Measurements from ENCODE around the gene RXYLT1. TPM values are rescaled to one million over a fixed set of nuclear protein-coding genes. Genes with fewer than 3 reads are reported as not detected.

The RXYLT1 gene
- total RNA-seq, 2 donors from 2014 or later = 8.9 to 18.5 TPM

DNA sequence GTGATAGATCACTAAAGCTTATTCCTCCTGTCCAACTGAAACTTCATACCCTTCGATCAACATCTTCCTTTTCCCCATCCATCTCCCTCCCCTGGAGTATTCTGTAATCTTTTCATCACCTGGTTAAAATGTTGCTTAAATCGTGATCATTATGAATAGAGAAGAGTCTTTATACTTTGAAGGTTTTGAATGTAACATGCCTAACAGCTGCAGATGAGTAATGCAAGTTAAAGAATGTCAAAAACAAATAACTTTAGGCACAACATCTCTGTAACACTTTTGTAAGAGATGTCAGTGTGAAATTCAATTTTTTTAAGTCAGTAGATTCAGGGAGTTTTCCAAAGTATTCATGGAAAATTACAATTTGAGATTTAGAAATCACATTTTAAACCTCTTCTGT, 25.0 kb downstream of the RXYLT1 start:
- no peaks in the 10 kb centered on the region for H3K4me1 ChIP-seq (ENCODE audit: control insufficient read depth in 1 of 2, low read depth in 2 of 2)
- DNase-seq (ENCODE audit: low spot score) (no peak), ATAC-seq (ENCODE audit: insufficient number of reproducible peaks, low FRiP score, low read depth) (no peak)
- H3K27me3 ChIP-seq (replicated peaks; ENCODE audit: insufficient read depth) = no peaks in the 10 kb centered on the region
- H3K36me3 ChIP-seq = peaks cover 6% of the 10 kb centered on the region
- no peak overlapping the region for H3K27ac ChIP-seq
- no peaks in the 10 kb centered on the region for H3K9me3 ChIP-seq
- no peak overlapping the region for H3K4me3 ChIP-seq
- TF ChIP-seq, protein P1, sequence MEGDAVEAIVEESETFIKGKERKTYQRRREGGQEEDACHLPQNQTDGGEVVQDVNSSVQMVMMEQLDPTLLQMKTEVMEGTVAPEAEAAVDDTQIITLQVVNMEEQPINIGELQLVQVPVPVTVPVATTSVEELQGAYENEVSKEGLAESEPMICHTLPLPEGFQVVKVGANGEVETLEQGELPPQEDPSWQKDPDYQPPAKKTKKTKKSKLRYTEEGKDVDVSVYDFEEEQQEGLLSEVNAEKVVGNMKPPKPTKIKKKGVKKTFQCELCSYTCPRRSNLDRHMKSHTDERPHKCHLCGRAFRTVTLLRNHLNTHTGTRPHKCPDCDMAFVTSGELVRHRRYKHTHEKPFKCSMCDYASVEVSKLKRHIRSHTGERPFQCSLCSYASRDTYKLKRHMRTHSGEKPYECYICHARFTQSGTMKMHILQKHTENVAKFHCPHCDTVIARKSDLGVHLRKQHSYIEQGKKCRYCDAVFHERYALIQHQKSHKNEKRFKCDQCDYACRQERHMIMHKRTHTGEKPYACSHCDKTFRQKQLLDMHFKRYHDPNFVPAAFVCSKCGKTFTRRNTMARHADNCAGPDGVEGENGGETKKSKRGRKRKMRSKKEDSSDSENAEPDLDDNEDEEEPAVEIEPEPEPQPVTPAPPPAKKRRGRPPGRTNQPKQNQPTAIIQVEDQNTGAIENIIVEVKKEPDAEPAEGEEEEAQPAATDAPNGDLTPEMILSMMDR (IDR thresholded peaks at IDR 0.05) = no peak

DNA sequence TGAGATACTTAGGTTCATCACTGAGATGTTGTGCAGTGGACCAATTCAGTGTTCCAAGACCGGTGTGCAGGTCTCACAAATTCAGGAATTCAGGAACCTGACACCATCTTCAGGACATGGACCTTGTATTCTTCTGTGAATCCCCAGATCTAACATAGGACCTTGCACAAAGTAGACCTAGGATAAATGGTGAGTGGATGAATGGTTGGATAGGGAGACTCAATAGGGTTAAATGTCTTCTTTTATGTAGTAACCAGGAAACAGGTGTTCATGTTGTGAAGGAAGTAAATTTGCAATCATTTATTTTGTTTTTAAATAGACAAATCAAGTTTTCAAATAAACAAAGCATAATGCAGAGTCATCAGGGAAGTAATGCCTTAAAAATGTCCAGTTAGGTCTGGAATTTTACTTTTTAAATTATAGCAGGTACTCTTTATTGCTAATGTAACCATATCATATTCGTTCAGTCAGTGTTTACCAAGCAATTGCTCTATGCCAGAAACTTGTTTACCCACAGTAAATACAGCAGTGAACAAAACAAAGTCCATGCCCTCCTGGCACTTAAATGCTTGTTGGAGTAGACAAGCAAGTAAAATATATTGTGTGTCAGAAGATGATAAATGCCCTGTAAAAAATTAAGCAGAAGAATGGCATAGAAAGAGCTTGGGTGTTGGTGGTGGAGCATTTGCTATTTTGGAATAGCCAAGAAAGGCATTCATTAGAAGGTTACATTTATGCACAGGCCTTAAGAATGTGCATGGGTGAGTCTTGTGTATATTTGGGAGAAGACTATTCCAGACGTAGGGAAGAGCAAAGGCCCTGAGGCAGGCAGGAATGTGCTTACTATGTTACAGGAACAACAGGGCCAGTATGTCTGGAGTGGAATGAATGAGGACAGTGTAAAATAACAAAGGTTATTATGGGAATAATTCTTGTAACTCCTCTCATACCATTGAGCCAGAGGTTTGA, 26.3 kb downstream of the RXYLT1 start:
- no peak for DNase-seq (ENCODE audit: low spot score)
- TF ChIP-seq, protein P1 (IDR thresholded peaks at IDR 0.05) = no peak
- Histone ChIP-seq H3K4me1 (ENCODE audit: control insufficient read depth in 1 of 2, low read depth in 2 of 2) (no peaks in the 10 kb centered on the region), H3K36me3 (peaks cover 6% of the 10 kb centered on the region), H3K4me3 (no peak overlapping the region), H3K27me3 (replicated peaks; ENCODE audit: insufficient read depth) (no peaks in the 10 kb centered on the region), H3K27ac (no peak overlapping the region), H3K9me3 (no peaks in the 10 kb centered on the region)
- ATAC-seq (ENCODE audit: insufficient number of reproducible peaks, low FRiP score, low read depth) = no peak

DNA sequence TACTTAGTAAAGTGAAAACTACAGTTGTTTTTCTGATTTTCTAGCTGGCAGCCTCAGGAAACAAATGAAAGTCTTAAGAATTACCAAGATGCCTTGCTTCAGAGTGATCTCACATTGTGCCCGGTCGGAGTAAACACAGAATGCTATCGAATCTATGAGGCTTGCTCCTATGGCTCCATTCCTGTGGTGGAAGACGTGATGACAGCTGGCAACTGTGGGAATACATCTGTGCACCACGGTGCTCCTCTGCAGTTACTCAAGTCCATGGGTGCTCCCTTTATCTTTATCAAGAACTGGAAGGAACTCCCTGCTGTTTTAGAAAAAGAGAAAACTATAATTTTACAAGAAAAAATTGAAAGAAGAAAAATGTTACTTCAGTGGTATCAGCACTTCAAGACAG, 28.9 kb downstream of the RXYLT1 start:
- no peaks in the 10 kb centered on the region for H3K4me1 ChIP-seq (ENCODE audit: control insufficient read depth in 1 of 2, low read depth in 2 of 2)
- H3K36me3 ChIP-seq = peaks cover 6% of the 10 kb centered on the region
- no peak for DNase-seq (ENCODE audit: low spot score)
- no peaks in the 10 kb centered on the region for H3K9me3 ChIP-seq
- H3K4me3 ChIP-seq = no peak overlapping the region
- no peak for ATAC-seq (ENCODE audit: insufficient number of reproducible peaks, low FRiP score, low read depth)
- TF ChIP-seq, protein P1 (IDR thresholded peaks at IDR 0.05) = no peak
- H3K27me3 ChIP-seq (replicated peaks; ENCODE audit: insufficient read depth) = peaks cover 3% of the 10 kb centered on the region
- no peak overlapping the region for H3K27ac ChIP-seq

DNA sequence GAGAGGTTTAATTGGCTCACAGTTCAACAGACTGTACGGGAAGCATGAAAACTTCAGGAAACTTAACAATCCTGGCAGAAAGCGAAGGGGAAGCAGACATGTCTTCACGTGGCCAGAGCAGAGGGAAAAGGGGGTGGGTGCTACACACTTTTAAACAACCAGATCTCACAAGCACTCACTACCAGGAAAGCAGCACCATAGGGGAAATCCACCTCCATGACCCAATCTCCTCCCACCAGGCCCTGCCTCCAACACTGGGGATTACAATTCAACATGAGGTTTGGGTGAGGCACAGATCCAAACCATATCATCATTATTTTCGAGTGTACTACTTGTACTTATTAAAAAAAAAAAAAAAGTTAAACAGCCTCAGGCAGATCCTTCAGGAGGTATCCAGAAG, 29.9 kb downstream of the RXYLT1 start:
- no peak for ATAC-seq (ENCODE audit: insufficient number of reproducible peaks, low FRiP score, low read depth)
- no peak overlapping the region for H3K27ac ChIP-seq
- TF ChIP-seq, protein P1 (IDR thresholded peaks at IDR 0.05) = no peak

DNA sequence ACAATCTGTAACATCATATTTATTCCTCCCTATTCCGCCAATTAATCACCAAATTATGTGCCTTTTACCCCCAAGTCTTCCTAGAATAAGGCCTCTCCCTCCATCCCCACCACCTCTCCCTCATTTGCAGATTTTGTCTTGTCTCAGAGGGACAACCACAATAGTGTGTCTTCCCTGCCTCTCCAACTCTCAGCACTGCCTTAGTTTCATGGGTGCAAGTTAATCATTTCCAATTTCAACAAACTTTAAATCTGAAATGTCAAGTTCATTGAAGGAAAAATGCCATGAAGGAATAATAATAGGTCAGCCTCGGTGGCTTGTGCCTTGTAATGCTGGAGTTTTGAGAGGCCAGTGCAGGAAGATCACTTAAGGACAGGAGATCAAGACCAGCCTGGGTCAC, 31.6 kb downstream of the RXYLT1 start:
- no peak overlapping the region for H3K27ac ChIP-seq
- peaks cover 6% of the 10 kb centered on the region for H3K36me3 ChIP-seq
- H3K9me3 ChIP-seq = no peaks in the 10 kb centered on the region
- peaks cover 3% of the 10 kb centered on the region for H3K27me3 ChIP-seq (replicated peaks; ENCODE audit: insufficient read depth)
- TF ChIP-seq, protein P1 (IDR thresholded peaks at IDR 0.05) = no peak
- DNase-seq (ENCODE audit: low spot score) (no peak), ATAC-seq (ENCODE audit: insufficient number of reproducible peaks, low FRiP score, low read depth) (no peak)
- H3K4me3 ChIP-seq = no peak overlapping the region
- no peaks in the 10 kb centered on the region for H3K4me1 ChIP-seq (ENCODE audit: control insufficient read depth in 1 of 2, low read depth in 2 of 2)

More for the DNA sequence above, 29.9 kb downstream of the RXYLT1 start:
- Histone ChIP-seq H3K36me3 (peaks cover 6% of the 10 kb centered on the region), H3K9me3 (no peaks in the 10 kb centered on the region), H3K4me3 (no peak overlapping the region), H3K4me1 (ENCODE audit: control insufficient read depth in 1 of 2, low read depth in 2 of 2) (no peaks in the 10 kb centered on the region), H3K27me3 (replicated peaks; ENCODE audit: insufficient read depth) (peaks cover 3% of the 10 kb centered on the region)
- DNase-seq (ENCODE audit: low spot score) = no peak
